ENCODE data around the gene TMOD1.

GRCh38 chr9:97512966-97513560 is 11.6 kb downstream of the TMOD1 start:
- TF ChIP-seq POLR2A (IDR thresholded peaks at IDR 0.05) (no peak), CTCF (IDR thresholded peaks at IDR 0.05) (no peak)
